GM12872 (cell line): ENCODE measurements around the gene CTBP2.

Source experiments
- CTCF ChIP-seq: IDR thresholded peaks from 3 replicates; pipeline ENCODE4 v1.5.1; 2011; ENCODE audit warnings: low read depth, mild to moderate bottlenecking, low read length, moderate library complexity; ENCODE audit not compliant: insufficient read depth

CTBP2 gene

GRCh38 chr10:125115409-125115808 is 45.0 kb downstream of the CTBP2 start:
- no peak for TF ChIP-seq CTCF

- no peak for TF ChIP-seq CTCF
These were observed 45.5 kb downstream of the CTBP2 start for GRCh38 chr10:125114761-125115391.

- TF ChIP-seq CTCF, result no peak
These were observed 46.5 kb downstream of the CTBP2 start for GRCh38 chr10:125113691-125114371.

DNA sequence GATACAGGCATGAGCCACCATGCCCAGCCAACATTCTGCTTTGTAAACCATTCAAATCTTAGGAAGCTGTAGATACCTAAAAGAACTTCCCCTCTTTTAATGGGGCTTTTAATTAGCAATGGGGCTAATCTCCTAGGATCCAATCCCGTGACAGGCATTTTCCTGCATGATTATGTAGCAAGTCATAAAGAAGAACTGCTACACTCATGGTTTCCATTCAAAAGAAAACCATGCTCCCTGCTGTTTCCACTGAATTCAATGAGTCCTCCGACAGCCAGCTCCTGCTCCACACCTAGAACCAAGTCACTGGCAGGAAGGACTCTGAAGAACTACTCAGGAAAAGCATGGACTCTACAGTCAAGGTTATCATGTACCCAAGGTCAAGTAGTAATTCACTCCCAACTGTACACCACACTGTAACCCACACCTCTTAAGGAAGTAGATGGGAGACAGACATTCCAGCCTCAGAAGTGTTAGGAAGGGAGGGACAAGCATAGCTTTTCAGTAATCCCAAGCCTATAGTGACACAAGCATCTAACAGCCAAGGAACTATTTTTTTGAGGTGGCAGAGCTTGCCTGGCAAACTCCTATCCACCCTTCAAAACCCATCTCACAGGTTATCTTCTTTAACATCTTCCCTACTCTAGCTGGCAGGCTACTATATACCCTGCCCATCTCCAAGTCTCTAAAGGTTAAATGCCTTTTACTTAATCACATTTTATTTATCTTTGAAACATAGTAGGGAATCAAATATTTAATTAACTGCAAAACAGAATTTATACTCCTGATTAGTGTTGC is 47.5 kb downstream of the CTBP2 start:
- no peak for TF ChIP-seq CTCF

DNA sequence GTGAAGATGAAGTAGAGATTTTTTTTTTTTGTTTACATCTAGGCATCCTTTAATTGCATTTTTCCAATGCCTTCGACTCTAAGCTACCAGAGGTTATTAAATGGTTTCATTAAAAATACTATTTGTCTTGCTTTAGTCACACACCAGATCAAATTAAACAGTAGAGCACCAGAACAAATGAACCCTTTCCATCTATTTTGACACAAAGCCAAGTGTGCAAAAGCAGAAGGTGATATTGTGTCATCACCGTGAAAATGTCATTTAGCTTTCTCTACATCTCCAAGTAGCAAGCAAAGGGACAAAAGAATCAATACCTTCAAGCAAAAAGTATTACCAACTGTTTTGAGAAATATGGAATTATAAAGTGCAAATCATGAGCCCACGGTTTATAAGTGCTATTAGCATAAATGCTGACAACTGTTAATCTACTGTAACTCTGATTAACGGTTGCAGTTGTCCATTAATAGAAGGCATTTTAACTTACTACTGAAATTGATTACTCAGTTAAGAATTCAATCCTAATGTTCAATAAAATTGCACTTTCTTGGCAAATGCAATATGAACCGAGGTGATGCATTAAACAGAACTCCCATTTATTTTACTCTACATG is 49.1 kb downstream of the CTBP2 start:
- TF ChIP-seq CTCF, result no peak

DNA sequence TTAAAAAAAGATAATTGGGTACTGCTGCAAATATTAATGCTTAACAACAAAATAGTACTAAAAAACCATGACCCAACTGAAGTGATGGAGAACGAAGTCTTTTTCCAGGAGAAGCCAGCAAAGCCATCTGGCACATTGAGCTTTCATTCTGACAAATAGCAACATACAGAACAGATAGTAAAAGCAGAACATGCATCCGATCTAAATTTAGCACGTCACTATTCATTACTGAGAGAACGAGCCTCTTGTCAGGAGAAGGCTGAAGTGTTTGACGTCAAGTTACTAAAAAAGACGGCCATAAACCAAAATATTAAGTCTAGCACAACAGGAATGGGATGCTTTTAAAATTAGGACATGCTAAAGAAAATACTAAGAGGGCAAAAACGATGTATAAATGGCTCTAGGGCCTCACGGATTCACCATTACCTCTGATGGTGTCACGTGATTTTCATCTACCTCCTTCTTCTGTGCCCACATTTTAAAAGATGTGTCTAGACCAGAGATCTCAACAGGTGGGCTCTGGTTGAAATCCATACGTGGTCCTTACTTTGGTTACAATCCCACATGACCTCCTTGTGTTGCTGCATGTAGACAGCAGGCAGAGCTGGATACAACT is 52.3 kb downstream of the CTBP2 start:
- TF ChIP-seq CTCF, result no peak
